Choroid plexus epithelial cell (primary cell): ENCODE data around the gene MRPL28.

Experiments used
- DNase-seq: peaks from one replicate; pipeline ENCODE4 v3.0.0-alpha.2; 2010; ENCODE audit warnings: low read depth
- H3K4me3 ChIP-seq: 2 replicates; pipeline ENCODE4 v1.5.1; 2011; ENCODE audit warnings: low read depth, mild to moderate bottlenecking, control low read depth, low read length, moderate library complexity
- TF ChIP-seq, protein P1 (sequence below): conservative IDR thresholded peaks from 2 replicates; pipeline ENCODE4 v1.5.1; 2011; ENCODE audit warnings: low read depth, mild to moderate bottlenecking, control low read depth, inconsistent platforms, low read length, moderate library complexity

MRPL28 gene

DNA sequence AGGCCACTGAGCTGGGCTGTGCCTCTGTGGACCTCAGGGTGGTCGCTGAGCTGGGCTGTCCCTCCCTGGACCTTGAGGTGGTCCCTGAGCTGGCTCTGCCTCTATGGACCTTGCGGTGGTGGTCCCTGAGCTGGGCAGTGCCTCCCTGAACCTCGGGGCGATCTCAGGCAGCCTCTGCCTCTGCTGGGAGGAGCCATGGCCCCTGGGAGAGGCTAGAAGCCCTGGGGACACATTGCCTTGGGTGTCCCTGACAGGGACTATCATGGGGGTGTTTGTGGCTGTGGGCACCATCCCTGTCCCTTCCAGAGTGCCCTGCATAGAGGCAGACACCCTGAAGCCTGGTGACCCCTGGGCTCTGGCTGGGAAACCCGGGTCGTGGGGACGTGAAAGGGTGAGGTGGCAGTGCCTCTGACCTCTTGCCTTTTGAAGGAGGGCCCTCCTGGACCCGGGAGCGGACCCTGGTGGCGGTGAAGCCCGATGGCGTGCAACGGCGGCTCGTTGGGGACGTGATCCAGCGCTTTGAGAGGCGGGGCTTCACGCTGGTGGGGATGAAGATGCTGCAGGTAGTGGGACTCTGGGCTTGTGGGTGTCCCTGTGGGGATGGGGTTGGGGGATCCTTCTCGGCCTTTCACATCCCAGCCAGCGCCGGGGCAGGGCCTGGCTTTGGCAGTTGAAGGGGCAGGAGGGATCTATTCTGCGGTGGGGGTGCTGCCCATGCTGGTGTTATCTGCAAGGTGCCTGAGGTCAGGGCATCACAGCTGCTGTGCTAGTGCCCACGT lies 28.4 kb upstream of the MRPL28 start:
- no peak for DNase-seq
- TF ChIP-seq, protein P1, sequence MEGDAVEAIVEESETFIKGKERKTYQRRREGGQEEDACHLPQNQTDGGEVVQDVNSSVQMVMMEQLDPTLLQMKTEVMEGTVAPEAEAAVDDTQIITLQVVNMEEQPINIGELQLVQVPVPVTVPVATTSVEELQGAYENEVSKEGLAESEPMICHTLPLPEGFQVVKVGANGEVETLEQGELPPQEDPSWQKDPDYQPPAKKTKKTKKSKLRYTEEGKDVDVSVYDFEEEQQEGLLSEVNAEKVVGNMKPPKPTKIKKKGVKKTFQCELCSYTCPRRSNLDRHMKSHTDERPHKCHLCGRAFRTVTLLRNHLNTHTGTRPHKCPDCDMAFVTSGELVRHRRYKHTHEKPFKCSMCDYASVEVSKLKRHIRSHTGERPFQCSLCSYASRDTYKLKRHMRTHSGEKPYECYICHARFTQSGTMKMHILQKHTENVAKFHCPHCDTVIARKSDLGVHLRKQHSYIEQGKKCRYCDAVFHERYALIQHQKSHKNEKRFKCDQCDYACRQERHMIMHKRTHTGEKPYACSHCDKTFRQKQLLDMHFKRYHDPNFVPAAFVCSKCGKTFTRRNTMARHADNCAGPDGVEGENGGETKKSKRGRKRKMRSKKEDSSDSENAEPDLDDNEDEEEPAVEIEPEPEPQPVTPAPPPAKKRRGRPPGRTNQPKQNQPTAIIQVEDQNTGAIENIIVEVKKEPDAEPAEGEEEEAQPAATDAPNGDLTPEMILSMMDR: no peak
- no peak overlapping the region for H3K4me3 ChIP-seq

DNA sequence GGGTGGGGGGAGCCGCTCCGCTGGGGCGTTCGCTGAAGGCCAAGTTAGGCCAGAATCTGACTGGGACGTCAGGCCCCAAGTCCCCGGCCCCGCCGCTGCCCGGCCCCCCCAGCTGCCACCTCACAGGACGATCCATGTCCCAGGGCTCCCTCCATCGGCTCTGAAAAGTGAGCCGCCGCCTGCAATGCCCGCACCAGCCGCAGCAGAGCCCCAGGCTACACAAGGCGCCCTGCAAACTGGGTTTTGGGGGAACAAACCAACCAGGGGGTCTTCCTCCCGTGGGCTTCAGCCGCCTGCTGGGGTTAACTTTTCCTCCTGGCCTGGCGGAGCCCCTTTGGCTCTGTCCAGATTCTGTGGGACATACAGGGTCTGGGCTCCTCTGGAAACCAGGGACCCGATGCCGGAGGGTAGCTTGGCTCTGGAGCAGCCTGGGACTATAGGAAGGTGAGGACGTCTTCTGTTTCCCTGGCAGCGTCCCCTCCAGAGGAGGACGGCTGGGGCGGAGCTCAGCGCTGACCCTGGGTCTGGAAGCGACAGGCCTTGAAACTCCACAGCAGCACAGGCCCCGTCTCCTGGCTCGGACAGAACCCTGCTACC lies 27.5 kb upstream of the MRPL28 start:
- DNase-seq: peak; percentile 52
- TF ChIP-seq, protein P1: peak; percentile 47
- H3K4me3 ChIP-seq: peak overlapping the region; percentile 13

DNA sequence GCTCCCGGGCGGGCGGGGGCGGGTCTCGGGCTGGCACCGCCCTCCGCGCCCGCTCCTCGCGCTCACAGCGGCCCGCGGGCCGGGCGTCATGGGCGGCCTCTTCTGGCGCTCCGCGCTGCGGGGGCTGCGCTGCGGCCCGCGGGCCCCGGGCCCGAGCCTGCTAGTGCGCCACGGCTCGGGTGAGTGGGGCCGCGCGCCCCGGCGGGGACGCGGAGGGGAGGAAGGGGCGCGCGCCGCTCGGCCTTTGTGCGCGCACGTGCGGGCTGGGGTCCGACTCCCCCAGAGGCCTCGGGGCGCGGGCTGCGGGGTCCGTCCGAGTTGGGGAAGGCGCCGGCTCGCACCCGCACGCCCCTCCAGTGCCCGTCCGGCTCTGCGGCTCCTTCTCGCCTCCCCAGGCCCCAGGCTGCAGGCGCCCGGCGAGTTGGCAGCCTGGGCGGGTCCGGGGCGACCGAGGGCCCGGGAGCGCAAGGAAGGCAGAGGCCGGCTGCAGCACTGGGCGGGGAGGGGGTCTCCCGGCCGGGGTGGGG lies 26.9 kb upstream of the MRPL28 start, which contains the start of gene NME4:
Gene NME4 (plus strand): TSS at position 65 of the 527 bp plus-strand sequence. CDS start 24 bp downstream, at position 89.
- DNase-seq: peak; percentile 28
- H3K4me3 ChIP-seq: peak within 1 kb of the TSS; percentile 62
- TF ChIP-seq, protein P1: no peak

DNA sequence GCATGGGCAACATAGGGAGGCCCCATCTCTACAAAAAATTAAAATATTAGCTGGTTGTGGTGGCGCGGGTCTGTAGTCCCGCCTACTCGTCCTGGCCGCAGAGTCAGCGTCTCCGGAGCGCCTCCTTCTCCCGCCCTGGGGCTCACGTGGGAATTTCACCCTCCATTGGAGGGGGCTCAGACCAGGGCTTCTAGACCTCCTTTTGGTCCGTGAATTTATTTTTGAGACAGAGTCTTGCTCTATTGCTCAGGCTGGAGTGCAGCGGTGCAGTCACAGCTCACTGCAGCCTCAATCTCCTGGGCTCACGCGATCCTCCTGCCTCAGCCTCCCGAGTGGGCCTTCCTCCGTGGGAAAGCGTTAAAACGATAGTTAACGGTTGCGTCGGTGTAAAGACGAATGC lies 26.3 kb upstream of the MRPL28 start:
- DNase-seq: peak; percentile 50
- TF ChIP-seq, protein P1: no peak
- peak overlapping the region; percentile 62 for H3K4me3 ChIP-seq

DNA sequence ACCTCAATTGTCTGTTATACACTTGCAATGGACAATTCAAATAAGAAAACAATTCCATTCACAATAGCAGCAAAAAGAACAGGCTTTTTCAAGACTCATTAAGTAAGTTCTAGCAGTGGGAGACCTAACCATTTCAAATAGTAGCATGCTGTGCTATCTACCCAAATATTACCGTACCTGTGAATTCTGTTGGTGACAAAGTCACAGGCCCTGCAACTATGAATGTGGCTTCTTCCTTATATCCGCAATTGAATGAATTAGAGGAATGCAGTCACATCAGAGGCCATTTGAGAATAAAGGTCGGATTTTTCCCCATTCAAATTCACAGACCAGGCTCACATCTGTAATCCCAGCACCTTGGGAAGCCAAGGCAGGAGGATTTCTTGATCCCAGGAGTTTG lies 25.9 kb upstream of the MRPL28 start:
- DNase-seq: no peak
- TF ChIP-seq, protein P1: no peak
- H3K4me3 ChIP-seq: peak overlapping the region; percentile 62

DNA sequence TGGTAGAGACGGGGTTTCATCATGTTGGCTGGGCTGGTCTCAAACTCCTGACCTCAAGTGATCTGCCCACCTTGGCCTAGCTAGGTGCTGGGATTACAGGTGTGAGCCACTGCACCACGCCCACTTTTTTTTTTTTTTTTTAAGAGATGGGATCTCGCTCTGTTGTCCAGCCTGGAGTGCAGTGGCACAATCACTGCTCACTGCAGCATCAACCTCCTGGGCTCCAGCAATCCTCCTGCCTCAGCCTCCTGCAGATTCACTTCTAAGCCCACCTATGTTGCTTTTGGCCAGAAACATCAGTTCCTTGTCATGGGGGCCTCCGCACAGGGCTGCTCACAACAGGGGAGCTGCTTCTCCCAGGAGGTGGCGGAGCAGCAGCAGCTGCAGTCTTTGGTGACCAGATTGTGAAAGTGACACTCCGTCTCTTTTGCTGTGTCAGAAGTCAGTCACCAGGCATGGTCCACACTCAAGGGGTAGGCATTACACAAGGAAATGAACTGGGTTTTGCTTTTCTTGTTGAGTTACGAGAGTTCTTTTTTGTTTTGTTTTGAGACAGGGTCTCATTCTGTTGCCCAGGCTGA lies 22.2 kb upstream of the MRPL28 start:
- TF ChIP-seq, protein P1: no peak
- H3K4me3 ChIP-seq: no peak overlapping the region
- no peak for DNase-seq
